HG03039 (cell line): ENCODE results near the gene CALCA.
"Not testable (repeated sequence)": the region's sequence is repeated elsewhere in the genome, so short reads cannot be mapped to it uniquely, and the experiment has no call there.

Experiments used
- ATAC-seq: cut with Tn5 transposase; IDR thresholded peaks from one replicate; pipeline ENCODE4 v1.9.1; 2021; ENCODE audit warnings: mild to moderate bottlenecking, moderate library complexity; ENCODE audit not compliant: unreplicated experiment

Gene CALCA

GRCh38 chr11:14971865-14972580 is at the start of gene CALCA:
TSS of gene CALCA (minus strand) at chr11:14972351. CDS start at chr11:14971192, 1,159 bp downstream.
- no peak for ATAC-seq

GRCh38 chr11:15016200-15016599 is 44.0 kb upstream of the CALCA start:
- no peak for ATAC-seq

GRCh38 chr11:15011776-15012345 is 39.7 kb upstream of the CALCA start:
- no peak for ATAC-seq

- no peak for ATAC-seq
These were observed 38.7 kb upstream of the CALCA start for GRCh38 chr11:15010865-15011264.

- ATAC-seq: no peak
These were observed 34.1 kb upstream of the CALCA start for GRCh38 chr11:15006139-15006759.

GRCh38 chr11:14988133-14988532 is 16.0 kb upstream of the CALCA start:
- not testable (repeated sequence) for ATAC-seq

GRCh38 chr11:14981507-14981906 is 9.4 kb upstream of the CALCA start:
- ATAC-seq: no peak

- ATAC-seq: no peak
These were observed 8.7 kb upstream of the CALCA start for GRCh38 chr11:14980854-14981253.

- ATAC-seq: no peak
These were observed 5.1 kb upstream of the CALCA start for GRCh38 chr11:14977101-14977880.

GRCh38 chr11:14975252-14975587 is 3.1 kb upstream of the CALCA start:
- ATAC-seq: no peak

GRCh38 chr11:14974515-14975251 is 2.5 kb upstream of the CALCA start:
- no peak for ATAC-seq

- ATAC-seq: peak; percentile 42
These were observed 1.7 kb upstream of the CALCA start for GRCh38 chr11:14973621-14974514.

GRCh38 chr11:14972581-14973495 is 687 bp upstream of the CALCA start:
- no peak for ATAC-seq

- ATAC-seq: peak; percentile 47
These were observed 2.2 kb downstream of the CALCA start for GRCh38 chr11:14969901-14970323.

GRCh38 chr11:14967581-14968243 is 4.4 kb downstream of the CALCA start:
- ATAC-seq: no peak

- no peak for ATAC-seq
These were observed 16.0 kb downstream of the CALCA start for GRCh38 chr11:14956111-14956510.

- ATAC-seq: no peak
These were observed 17.6 kb downstream of the CALCA start for GRCh38 chr11:14954581-14954980.

GRCh38 chr11:14953904-14954303 is 18.2 kb downstream of the CALCA start:
- no peak for ATAC-seq
